ENCODE results near the gene LDLRAD4. TPM values are rescaled to one million over a fixed set of nuclear protein-coding genes. Genes with fewer than 3 reads are reported as not detected.

LDLRAD4 gene
- total RNA-seq, 1 donor = 0.54 TPM

- peak; percentile 24 for DNase-seq (ENCODE audit: low read depth)
- TF ChIP-seq, protein P1, sequence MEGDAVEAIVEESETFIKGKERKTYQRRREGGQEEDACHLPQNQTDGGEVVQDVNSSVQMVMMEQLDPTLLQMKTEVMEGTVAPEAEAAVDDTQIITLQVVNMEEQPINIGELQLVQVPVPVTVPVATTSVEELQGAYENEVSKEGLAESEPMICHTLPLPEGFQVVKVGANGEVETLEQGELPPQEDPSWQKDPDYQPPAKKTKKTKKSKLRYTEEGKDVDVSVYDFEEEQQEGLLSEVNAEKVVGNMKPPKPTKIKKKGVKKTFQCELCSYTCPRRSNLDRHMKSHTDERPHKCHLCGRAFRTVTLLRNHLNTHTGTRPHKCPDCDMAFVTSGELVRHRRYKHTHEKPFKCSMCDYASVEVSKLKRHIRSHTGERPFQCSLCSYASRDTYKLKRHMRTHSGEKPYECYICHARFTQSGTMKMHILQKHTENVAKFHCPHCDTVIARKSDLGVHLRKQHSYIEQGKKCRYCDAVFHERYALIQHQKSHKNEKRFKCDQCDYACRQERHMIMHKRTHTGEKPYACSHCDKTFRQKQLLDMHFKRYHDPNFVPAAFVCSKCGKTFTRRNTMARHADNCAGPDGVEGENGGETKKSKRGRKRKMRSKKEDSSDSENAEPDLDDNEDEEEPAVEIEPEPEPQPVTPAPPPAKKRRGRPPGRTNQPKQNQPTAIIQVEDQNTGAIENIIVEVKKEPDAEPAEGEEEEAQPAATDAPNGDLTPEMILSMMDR (IDR thresholded peaks at IDR 0.05; ENCODE audit: insufficient read depth, low read length) = no peak
These were observed 197.6 kb downstream of the LDLRAD4 start for GRCh38 chr18:13416208-13416607.

GRCh38 chr18:13416848-13417247 is 198.3 kb downstream of the LDLRAD4 start:
- TF ChIP-seq, protein P1 (IDR thresholded peaks at IDR 0.05; ENCODE audit: insufficient read depth, low read length) = no peak
- DNase-seq (ENCODE audit: low read depth) = no peak
- H3K4me3 ChIP-seq (ENCODE audit: low read depth, low read length) = no peak overlapping the region

More at GRCh38 chr18:13416208-13416607, 197.6 kb downstream of the LDLRAD4 start:
- no peak overlapping the region for H3K4me3 ChIP-seq (ENCODE audit: low read depth, low read length)

- TF ChIP-seq, protein P1 (IDR thresholded peaks at IDR 0.05; ENCODE audit: insufficient read depth, low read length) = no peak
- DNase-seq (ENCODE audit: low read depth) = no peak
- no peak overlapping the region for H3K4me3 ChIP-seq (ENCODE audit: low read depth, low read length)
These were observed 199.6 kb downstream of the LDLRAD4 start for GRCh38 chr18:13418013-13418710.

DNA sequence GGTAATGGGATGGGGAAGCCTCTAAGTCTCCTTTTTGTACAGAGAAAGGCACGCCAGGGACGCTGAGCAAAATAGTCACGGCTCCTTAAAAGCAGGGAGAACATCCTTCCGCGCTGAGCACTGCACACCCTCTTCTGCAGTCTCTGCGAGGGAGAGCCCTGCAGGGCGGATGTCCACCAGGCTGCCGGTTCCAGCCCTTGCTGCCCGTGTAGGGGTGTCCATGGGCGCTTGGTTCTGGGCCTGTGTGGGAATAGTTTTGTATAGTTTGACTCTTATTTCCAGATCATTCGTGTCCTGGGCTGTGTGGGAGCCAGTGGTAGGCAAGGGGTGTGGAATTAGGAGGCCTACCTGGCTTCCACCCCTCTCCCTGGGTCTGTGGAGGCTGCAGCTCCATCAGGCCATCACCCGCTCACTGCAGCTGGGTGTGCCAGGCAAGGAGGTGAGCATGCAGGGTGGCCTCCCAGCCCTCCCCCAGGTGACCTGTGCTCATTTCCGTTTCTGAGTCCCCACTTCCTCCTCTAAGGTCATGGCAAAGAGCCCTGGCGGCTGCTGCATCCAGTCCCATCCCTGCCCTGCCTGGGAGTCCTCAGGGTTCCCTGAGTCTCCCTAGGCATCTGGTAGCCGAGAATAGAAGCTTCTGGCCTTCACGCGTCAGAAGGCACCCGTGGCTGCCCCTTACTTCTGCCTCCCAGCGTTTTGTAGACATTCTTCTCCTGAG is 202.6 kb downstream of the LDLRAD4 start:
- TF ChIP-seq, protein P1 (IDR thresholded peaks at IDR 0.05; ENCODE audit: insufficient read depth, low read length) = no peak
- DNase-seq (ENCODE audit: low read depth) = no peak
- H3K4me3 ChIP-seq (ENCODE audit: low read depth, low read length) = no peak overlapping the region

- TF ChIP-seq, protein P1 (IDR thresholded peaks at IDR 0.05; ENCODE audit: insufficient read depth, low read length) = no peak
- DNase-seq (ENCODE audit: low read depth) = no peak
- H3K4me3 ChIP-seq (ENCODE audit: low read depth, low read length) = no peak overlapping the region
These were observed 204.1 kb downstream of the LDLRAD4 start for GRCh38 chr18:13422541-13423147.

GRCh38 chr18:13423352-13423751 is 204.8 kb downstream of the LDLRAD4 start:
- TF ChIP-seq, protein P1 (IDR thresholded peaks at IDR 0.05; ENCODE audit: insufficient read depth, low read length) = no peak
- DNase-seq (ENCODE audit: low read depth) = no peak

More at GRCh38 chr18:13423352-13423751, 204.8 kb downstream of the LDLRAD4 start:
- no peak overlapping the region for H3K4me3 ChIP-seq (ENCODE audit: low read depth, low read length)
